Urothelium cell line (cell line): ENCODE measurements around the gene UBTF.

ENCODE experiments used
- DNase-seq: peaks from one replicate; pipeline ENCODE4 v3.0.0; 2011; ENCODE audit warnings: low spot score, mixed read lengths
- FAIRE-seq: peaks from 2 replicates; lab custom pipeline; 2011; peaks lifted over from hg19 to GRCh38; lab: Jason Lieb, UNC

The UBTF gene, protein sequence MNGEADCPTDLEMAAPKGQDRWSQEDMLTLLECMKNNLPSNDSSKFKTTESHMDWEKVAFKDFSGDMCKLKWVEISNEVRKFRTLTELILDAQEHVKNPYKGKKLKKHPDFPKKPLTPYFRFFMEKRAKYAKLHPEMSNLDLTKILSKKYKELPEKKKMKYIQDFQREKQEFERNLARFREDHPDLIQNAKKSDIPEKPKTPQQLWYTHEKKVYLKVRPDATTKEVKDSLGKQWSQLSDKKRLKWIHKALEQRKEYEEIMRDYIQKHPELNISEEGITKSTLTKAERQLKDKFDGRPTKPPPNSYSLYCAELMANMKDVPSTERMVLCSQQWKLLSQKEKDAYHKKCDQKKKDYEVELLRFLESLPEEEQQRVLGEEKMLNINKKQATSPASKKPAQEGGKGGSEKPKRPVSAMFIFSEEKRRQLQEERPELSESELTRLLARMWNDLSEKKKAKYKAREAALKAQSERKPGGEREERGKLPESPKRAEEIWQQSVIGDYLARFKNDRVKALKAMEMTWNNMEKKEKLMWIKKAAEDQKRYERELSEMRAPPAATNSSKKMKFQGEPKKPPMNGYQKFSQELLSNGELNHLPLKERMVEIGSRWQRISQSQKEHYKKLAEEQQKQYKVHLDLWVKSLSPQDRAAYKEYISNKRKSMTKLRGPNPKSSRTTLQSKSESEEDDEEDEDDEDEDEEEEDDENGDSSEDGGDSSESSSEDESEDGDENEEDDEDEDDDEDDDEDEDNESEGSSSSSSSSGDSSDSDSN

DNA sequence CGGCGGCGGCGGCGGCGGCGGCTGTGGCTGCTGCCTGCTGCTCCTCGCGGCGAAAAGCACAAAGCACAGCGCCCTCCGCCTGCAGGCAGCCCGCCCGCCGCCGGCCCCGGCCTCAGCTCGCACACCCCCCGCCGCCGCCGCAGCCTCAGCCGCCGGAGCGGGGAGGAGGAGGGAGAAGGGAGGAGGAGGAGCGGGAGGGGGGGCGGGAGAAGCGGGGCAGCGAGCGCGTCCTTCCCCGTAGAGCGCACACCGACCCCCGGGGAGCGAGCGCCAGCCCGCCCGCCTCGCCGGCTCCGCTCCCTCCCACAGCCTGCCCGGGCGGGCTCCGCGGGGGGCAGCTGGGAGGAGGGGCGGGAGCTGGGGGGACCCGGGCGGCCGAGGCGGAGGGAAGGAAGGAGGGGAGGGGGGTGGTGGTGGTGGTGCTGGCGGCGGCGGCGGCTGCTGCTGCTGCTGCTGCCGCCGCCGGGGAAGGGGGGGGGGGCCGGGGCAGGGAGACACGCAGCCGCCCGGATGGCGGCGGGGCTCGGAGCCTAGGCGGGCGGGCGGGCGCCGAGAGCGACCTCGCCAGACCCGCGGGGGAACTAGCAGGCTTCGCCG, at the start of gene UBTF:
Gene UBTF, minus strand, starts transcription at position 60 of the 597 bp plus-strand sequence. CDS start 1,446 bp downstream, outside the sequence.
- no peak for FAIRE-seq
- peak; percentile 69 for DNase-seq

DNA sequence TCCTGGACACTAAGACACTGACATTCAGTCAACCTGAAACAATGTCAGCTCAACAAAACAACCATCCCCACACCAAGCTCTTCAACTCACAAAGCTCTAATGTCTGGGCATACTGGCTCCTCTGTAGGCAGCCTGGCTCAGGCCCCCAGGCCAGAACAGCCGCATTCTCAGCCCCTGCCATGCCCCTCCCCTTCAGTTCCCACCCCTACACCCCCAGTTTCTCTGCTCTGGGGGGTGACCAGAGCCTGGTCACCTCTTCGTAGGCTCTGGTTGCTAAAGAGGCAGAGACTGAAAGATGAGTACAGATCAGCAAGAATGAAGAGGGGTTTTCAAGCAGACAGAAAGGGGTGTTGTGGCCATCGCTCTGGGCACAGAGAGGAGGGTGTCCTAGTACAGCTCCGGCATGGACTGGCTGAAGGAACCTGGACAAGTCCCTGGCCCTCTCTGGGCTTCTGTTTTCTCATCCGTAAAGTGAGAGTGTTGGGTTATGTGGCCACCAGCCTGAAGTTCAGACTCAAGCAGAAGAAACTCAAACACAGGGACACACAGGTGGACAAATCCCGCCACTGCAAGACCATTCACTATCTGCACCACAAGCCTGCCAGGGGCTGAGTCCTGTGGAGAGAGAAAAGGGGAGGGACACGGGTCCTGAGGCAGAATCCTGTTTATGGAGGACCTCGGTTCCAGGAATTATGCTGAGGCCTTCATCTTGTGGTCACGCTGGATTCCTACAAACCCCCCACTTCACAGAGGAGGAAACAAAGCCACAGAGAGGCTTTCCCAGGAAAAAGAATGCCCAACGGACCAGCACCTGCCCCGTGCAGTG, 49.4 kb upstream of the UBTF start:
- DNase-seq (no peak), FAIRE-seq (no peak)

DNA sequence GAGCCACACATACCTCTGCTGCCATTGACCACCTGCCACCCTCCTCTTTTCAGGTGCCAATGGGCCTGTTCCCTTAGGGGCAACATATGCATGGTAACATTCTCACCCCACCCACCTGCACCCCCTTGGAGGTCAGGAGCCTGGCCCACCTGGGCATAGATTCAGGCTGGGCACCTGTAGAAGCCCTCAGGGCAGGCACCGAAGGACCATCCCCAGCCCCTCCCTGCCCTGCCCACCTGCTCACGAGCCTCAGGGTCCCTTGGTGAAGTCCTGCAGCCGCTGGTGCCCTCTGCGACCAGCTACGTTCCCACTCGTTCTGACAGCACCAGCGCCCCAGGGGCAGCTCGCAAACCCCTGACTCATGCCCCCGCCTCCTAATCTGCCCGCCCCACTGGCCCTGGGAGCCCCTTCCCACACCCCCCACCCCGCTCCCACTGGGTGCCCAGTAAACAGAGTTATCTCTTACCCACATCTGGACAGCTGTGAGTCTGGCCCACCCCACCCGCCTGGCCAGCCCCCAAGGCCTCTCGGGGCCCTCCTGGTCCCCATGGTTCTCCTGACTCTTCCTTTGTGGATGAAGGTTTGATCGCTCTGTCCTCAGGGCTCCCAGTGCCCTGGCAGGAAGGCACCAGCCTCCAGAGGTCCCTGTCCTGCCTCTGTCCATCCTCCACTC, 48.5 kb upstream of the UBTF start, which contains the start of gene SLC4A1:
Gene SLC4A1, minus strand, starts transcription at position 318 of the 673 bp plus-strand sequence. CDS start 5,269 bp downstream, outside the sequence.
- DNase-seq (no peak), FAIRE-seq (no peak)

DNA sequence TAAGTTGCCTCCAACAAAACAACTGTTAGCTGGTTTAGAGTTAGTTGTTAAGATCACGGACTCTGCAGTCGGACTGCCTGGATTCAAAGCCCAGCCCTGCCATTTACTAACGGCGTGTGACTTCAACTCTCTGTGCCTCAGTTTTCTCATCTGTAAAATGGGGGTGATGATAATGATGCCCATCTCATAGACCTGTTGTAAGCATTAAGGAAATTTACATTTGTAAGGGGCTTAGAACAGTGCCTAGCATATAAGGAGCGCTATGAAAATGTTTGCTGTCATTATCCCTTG, 47.6 kb upstream of the UBTF start:
- DNase-seq, result no peak
- FAIRE-seq, result no peak

DNA sequence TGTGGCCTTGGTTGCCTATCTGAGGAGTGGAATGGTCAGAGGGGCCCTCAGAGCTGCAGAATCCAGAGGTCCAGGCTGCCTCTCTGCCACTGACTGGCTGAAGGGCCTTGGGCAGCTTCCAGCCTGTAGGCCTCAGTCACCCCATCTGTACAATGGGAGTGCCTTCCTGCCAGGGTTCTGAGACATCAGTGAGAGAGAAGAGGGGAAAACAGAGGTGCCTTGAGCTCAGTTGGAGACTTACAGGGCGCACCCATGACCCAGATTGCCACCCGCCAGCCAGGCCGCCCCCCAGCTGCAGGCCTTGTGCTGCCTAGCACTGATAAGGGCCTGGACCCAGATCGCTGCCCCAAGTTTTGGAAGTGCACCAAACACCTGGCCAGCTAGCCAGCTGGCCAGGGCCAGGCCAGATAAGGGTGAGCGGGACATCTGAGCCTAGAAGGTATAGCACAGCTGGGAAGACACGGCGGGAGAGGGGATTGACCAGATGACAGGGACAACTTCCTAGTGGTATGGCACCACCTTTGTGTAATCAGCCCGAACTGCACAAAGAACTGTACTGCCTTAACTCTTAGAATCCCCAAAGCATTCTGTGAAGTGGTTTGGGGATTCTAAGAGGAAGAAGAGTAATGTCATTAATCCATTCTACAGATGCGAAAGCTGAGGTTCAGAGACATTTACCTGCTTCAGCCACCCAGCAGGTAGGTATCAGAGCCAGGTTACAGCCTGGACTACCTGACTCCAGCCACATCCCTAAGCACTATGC, 47.1 kb upstream of the UBTF start:
- DNase-seq, result no peak
- no peak for FAIRE-seq

DNA sequence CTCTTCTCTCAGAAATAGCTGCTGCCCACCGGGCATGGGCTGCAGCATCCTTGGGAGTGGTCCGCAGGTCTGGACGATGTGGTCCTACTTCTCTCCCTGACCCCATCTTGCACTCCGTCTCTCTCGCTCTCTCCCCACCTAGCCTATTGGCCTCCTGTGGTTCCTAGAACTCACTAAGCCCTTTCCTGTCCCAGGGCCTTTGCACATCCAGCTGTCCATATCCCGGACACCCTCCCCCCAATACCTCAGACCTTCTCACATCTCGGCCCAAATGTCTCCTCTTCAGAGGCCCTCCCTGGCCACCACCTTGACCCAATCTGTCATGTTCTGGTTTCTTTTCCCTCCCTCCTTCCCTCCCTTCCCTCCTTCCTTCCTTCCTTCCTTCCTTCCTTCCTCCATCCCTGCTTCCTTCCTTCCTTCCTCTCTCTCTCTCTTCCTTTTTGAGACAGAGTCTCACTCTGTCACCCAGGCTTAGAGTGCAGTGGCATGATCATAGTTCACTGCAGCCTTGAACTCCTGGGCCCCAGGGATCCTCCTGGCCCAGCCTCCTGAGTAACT, 43.9 kb upstream of the UBTF start:
- DNase-seq, result no peak
- no peak for FAIRE-seq

DNA sequence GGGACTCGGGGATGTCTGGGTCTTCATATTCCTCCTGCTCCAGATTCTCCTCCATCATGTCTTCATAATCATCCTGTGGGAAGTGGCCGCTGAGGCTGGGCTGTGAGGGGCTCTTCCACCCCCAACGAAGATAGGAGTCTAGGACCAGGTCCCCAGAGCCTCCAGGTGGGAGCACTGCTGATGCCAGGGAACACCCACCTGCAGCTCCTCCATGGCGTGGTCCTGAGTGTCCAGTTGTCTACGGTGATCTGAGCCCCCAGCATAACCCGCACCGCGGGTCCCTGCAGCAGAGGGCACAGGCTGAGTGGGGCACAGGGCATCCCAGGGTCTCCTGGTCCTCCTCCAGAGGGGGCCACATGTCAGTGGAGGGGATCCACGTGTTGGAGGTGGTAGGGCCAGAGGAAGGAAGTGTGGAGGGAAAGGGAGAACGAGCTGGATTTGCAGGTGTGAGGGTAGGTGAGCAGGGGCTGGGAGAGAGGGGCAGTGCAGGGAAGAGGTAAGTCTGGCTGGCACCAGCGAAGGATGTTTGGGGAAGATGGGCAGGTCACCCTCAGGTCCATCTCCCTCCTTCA, 43.3 kb upstream of the UBTF start:
- DNase-seq (no peak), FAIRE-seq (no peak)

DNA sequence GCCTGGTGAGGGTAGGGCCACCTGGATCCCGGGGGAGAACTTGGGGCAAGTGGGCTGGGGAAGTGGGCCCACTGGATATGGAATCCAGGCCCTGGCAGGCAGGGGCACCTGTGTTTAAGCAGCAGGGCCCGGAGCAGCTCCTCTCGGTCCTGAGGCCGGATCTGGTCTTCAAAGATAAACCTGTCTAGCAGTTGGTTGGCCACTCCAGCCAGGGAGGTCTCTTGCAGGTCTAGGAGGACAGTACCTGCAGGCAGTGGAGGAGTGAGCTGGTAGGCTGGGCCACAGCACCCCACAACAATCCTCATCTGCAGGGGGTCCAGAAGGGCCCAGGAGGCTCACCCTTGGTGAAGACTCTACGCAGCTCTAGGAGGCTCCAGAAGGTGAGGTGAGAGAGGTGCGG, 40.8 kb upstream of the UBTF start:
- DNase-seq (no peak), FAIRE-seq (no peak)

DNA sequence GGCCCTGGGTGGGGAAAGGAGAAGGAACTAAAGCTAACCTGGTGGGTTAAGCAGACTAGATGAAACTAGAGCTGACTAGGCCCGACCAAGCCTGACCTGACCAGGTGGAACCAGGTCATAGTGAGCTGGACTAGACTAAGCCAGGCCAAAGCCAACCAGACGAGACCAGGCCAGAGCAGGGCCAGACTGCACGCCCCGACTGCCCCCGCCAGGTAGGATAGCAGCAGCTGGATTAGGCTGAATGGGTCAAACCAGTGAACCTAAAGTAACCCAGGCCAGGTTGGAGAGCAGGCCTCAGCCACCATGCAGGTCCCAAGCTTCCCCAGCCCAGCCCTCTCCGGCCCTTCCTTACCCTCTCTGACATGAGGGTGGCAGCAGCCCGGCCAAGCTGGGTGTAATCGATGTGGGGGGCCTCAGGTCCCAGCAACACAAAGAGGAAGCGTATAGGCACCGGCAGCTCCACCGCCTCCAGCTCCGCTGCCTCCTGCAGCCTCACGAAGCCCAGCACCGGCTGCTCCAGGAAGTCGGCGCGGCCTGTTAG, 39.4 kb upstream of the UBTF start:
- FAIRE-seq, result no peak
- DNase-seq, result no peak

DNA sequence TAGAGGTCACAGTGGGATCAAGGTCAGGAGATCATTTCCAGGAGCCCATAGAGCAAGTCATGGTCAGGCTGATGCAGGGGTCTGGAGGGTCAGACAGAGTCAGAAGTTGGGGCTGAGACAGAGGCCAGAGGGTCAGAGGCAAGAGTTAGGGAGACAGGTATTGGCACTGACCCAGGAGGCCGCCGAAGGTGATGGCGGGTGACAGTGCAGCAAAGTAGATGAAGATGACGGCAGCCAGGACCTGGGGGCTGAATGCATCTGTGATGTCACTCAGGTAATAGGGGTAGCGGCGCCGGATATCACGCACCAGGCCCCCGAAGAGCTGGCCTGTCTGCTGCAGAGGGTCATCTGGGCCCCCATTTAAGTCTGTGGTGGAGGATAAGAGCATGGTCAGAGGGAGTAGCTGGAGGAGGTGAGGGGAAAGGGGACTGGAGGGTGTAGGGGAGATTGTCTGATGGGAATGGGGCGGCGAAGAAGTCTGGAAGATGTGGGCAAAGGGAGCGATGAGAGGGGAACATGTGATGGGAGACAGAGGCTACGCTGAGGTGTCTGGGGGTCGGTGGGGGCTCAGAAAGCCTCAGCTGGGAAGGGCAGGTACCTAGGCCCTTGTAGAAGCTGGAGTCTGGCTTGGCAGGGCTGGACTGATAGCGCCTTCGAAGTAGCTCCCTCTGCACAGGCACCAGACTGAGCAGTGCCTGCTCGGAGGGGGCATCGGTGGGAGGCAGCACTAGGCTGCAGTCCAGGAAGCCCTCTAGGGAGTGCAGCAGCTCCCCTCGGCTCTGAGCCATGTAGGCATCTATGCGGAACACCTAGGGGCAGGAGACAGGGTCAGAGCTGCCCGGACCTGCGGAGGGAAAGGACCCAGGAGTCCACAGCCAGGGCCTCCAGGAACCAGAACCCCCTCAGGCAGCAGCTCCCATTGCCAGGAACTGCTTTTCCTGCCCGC, 38.6 kb upstream of the UBTF start:
- DNase-seq (no peak), FAIRE-seq (no peak)

DNA sequence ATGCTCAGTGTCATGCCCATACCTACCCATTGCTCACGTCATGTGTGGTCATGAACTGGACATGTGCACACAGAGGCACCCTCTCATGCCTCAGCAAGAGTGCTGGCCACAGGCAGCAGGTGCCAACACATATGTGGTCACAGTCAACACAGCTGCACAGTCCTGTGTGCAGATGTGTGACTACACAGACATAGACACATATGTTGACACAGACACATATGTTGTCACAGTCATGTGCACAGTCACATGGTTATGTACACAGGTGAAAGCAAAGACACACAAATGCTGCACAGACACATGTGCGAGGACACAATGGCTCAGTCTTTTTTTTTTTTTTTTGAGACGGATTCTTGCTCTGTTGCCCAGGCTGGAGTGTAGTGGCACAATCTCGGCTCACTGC, 37.2 kb upstream of the UBTF start:
- DNase-seq (no peak), FAIRE-seq (peak; percentile 67)

DNA sequence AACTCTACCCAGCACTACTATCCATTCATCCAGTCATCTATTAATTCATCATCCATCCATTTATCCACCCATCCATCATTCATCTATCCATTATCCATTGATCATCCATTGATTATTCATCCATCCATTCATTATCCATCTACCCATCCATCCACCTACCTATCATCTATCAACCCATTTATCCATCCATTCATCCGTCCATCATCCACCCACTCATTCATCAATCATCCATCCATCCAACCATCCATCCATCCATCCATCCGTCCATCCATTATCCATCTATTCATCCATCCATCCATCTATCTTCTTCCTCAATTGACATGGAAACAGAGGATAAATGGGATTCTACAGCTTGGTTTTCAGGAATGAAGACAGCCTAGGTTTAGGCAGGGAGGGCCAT, 36.4 kb upstream of the UBTF start:
- FAIRE-seq, result peak; percentile 32
- no peak for DNase-seq

DNA sequence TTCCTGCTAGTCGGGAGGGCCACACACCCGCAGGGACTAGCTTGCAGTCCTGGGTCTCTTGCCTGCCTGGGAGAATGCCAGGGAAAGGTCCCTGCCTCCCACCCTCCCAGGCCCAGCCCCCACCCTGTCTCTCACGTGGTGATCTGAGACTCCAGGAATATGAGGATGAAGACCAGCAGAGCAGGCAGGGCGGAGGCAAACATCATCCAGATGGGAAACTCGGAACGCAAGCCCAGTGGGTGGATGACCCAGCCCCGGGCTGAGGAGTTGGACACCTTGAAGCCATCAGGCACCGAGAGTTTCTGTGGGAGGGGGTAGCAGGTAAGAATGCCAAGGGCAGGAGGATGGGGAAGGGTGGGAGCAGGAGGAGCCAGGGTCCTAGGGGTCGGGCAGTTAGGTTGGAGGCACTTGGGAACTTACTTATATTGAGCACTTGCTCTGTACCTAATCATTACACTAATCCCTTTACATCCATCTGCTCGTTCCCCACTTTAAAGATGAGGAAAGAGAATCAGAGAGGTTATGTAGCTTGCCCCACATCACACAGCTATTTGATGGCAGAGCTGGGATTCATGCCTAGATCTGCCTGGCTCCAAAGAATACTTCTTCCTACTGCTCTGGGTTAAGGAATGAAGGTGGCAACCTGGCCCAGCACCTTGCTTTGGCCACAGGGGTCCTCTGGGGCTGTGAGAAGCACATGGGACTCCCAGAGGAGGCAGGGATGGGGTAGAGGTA, 35.1 kb upstream of the UBTF start:
- DNase-seq (no peak), FAIRE-seq (no peak)

DNA sequence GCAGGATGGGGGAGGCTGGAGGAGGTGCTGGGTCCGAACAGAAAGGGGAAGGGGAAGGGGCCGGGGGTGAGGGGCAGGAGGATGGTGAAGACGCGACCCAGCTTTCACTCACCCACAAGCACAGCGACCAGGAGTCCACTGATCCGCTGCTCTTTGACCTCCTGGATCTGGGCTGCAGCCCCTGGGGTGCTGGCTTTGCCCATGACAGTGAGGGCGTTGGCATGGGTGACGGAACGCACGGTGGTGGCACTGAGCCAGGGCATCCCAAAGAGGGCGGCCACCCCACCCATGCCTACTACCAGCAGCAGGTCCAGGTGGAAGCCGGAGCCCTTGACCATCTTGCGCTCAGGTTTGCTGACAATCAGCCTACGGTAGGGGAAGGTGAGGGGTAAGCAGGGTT, 33.5 kb upstream of the UBTF start:
- DNase-seq, result no peak

DNA sequence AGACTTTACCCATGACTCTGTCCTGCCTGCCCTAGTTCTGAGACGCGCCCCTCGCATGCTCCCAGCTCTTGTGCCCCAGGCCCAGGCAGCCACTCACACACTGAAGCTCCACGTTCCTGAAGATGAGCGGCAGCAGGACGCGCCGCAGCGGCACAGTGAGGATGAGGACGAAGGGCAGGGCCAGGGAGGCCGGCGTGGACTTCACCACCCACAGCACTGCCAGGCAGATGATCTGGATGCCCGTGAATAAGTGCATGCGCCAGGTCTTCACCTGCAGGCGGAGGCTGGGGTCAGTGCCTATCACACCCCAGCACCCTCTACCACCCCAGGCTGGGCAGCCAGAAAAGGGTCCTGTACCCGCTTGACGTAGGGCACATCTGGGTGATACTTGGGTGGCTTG, 31.6 kb upstream of the UBTF start:
- no peak for DNase-seq
- FAIRE-seq, result peak; percentile 44

More for the DNA sequence above, 33.5 kb upstream of the UBTF start:
- FAIRE-seq, result no peak

DNA sequence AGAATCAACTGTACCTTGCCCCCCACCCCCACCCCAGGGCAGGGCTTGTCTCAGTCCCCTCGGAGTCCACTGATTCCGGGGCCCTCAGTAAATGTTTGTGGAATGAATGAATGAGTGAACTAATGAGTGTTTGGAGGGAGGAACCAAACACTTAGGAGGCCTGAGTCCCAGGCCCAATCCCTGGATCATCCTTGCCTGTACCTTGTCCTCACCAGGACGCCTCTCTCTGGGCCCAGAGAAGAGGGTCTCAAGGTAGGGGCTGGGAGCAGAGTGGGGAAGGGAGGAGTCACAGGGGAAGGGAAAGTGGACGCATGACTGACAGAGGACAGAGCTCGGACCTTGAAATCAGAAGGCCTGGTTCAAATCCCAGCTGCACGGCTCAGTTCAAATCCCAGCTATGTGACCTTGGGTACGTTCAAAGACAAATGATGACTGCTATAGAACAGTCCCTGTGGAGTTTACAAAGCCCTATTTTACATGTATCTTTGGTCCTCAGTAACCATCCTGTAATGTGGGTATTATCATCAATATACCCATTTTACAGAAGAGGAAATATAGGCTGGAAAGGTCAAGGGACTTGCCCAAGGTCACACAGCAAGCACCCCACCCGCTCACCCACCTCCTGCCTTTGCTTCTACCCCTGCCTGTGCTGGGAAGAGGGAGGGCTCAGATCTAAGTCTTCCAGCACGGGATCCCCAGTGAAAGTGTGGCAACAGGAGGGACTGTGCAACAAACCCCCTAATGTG, 30.2 kb upstream of the UBTF start:
- DNase-seq, result no peak
- no peak for FAIRE-seq
